Calu3 (cell line): ENCODE data around the gene ADTRP. TPM values are rescaled to one million over a fixed set of nuclear protein-coding genes. Genes with fewer than 3 reads are reported as not detected.
"Not testable (repeated sequence)": the region's sequence is repeated elsewhere in the genome, so short reads cannot be mapped to it uniquely, and the experiment has no call there.

Experiments used
- BruUV-seq: library from RNA; stranded (reverse); fragments of 400-500 nt; replicated peaks from 2 replicates; lab custom pipeline; 2021; lab: Mats Ljungman, UMichigan
- CTCF ChIA-PET: fragments of 300-600 bp; sonication (Branson Sonifier 250); formaldehyde crosslinking; loops from one replicate; lab custom pipeline; 2022; ENCODE audit warnings: antibody characterized with exemption; lab: Charles Lee
- DNase-seq: peaks from one replicate; pipeline ENCODE4 v3.0.0; 2022
- H3K27ac Mint-ChIP-seq: one replicate; pipeline ENCODE4 v1.8.0; 2022; ENCODE audit warnings: mixed read lengths; ENCODE audit not compliant: unreplicated experiment
- H3K27me3 Mint-ChIP-seq: one replicate; pipeline ENCODE4 v1.8.0; 2022; ENCODE audit warnings: mixed read lengths; ENCODE audit not compliant: unreplicated experiment
- H3K36me3 Mint-ChIP-seq: one replicate; pipeline ENCODE4 v1.8.0; 2022; ENCODE audit warnings: mild to moderate bottlenecking, moderate library complexity, mixed read lengths; ENCODE audit not compliant: insufficient read depth, unreplicated experiment
- H3K4me1 Mint-ChIP-seq: one replicate; pipeline ENCODE4 v1.8.0; 2022; ENCODE audit warnings: mild to moderate bottlenecking, low read depth, mixed read lengths; ENCODE audit not compliant: unreplicated experiment
- H3K4me3 Mint-ChIP-seq: one replicate; pipeline ENCODE4 v1.8.0; 2022; ENCODE audit warnings: mild to moderate bottlenecking, low read depth, moderate library complexity, mixed read lengths; ENCODE audit not compliant: unreplicated experiment
- H3K9me3 Mint-ChIP-seq: one replicate; pipeline ENCODE4 v1.8.0; 2022; ENCODE audit warnings: low read depth, mixed read lengths; ENCODE audit not compliant: unreplicated experiment
- intact Hi-C: fragments of 100-400 bp; cut with micrococcal nuclease; formaldehyde crosslinking; loops from one replicate; pipeline ENCODE4 v1.10.0; 2022; ENCODE audit not compliant: unreplicated experiment
- total RNA-seq: library from RNA; stranded (reverse); gene quantifications from 2 replicates; pipeline ENCODE4 v1.2.3, GENCODE V29; 2022
- TF ChIP-seq, protein P1 (sequence below): fragments of 200-600 bp; IDR thresholded peaks from one replicate; pipeline ENCODE4 v1.8.0; 2022; ENCODE audit warnings: antibody characterized with exemption; ENCODE audit not compliant: unreplicated experiment

ADTRP gene
- total RNA-seq, 1 experiment from 2014 or later: 0.54 TPM

DNA sequence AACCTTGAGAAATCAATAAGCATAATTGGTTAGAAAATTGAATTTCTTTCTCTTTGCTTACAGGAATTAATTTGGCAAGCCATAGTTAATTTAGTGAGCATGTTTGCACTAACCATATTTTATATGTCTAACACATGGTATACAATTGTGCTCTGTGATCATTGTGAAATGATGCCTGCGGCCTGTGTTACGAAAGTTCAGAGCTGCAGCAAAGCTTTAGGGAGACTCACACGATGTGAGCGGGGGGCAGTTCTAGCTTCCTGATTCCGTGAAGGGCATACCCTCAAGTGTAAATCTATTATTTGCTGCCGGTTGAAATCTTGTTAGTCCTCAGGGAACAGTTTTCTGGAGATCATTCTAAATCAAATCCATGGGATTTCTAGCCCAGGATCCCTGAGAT lies 25.5 kb upstream of the ADTRP start:
- intact Hi-C loops: no loop called here
- DNase-seq: no peak
- CTCF ChIA-PET: no interaction called here
- Mint-ChIP-seq H3K9me3 (no peaks in the 10 kb centered on the region), H3K4me1 (no peaks in the 10 kb centered on the region), H3K36me3 (no peaks in the 10 kb centered on the region), H3K4me3 (no peak overlapping the region), H3K27me3 (no peaks in the 10 kb centered on the region), H3K27ac (no peak overlapping the region)
- TF ChIP-seq, protein P1, sequence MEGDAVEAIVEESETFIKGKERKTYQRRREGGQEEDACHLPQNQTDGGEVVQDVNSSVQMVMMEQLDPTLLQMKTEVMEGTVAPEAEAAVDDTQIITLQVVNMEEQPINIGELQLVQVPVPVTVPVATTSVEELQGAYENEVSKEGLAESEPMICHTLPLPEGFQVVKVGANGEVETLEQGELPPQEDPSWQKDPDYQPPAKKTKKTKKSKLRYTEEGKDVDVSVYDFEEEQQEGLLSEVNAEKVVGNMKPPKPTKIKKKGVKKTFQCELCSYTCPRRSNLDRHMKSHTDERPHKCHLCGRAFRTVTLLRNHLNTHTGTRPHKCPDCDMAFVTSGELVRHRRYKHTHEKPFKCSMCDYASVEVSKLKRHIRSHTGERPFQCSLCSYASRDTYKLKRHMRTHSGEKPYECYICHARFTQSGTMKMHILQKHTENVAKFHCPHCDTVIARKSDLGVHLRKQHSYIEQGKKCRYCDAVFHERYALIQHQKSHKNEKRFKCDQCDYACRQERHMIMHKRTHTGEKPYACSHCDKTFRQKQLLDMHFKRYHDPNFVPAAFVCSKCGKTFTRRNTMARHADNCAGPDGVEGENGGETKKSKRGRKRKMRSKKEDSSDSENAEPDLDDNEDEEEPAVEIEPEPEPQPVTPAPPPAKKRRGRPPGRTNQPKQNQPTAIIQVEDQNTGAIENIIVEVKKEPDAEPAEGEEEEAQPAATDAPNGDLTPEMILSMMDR: no peak
- no TSS peak for BruUV-seq

DNA sequence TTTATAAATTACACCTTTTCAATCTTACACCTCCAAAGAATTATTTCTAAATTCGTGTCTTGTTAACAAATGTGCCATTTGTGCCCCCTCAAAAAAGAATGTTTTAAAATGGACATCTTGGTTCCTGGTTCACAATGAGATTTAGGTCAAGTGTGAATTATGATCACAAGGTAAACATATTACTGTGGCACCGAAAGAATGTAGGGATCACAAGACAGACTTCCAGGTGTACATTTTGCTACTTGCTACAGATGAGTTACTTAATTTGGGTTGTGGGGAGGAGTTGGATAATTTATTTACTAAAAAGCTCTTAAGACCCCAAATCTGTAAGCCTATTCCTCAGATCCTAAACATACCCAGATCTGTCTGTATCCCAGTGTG lies 25.0 kb upstream of the ADTRP start:
- Mint-ChIP-seq H3K4me3 (no peak overlapping the region), H3K27me3 (no peaks in the 10 kb centered on the region), H3K27ac (no peak overlapping the region), H3K9me3 (no peaks in the 10 kb centered on the region), H3K4me1 (no peaks in the 10 kb centered on the region), H3K36me3 (no peaks in the 10 kb centered on the region)
- TF ChIP-seq, protein P1: no peak
- BruUV-seq: no TSS peak
- intact Hi-C loops: no loop called here
- no peak for DNase-seq
- CTCF ChIA-PET: no interaction called here

DNA sequence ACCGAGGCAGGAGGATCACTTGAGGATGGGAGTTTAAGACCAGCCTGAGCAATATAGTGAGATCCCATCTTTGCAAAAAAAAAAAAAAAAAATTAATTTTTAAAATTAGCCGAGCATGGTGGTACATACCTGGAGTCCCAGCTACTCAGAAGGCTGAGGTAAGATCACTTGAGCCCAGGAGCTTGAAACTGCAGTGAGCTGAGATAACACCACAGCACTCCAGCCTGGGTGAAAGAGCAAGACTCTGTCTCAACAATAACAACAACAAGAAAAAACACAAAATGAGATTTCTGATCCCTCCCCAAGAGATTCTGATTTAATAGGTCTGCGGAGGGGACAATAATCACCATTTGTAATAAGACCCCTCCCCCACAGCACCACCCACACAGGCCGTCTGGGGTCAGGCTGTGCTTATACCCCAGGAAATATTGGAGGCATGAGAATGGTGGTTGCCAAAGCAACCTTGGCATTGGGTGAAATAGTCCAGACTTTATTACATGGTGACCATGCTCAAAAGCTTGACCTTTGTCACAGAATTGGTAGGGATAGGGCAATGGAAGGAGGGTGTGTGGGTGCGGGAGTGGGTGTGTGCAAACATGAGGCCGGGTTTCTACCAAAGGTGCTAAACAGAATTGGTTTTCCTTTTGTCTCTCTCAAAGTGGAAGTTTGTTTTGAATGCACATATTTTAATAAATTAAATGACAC lies 24.4 kb upstream of the ADTRP start:
- no peaks in the 10 kb centered on the region for H3K27me3 Mint-ChIP-seq
- H3K4me3 Mint-ChIP-seq: no peak overlapping the region
- no peak for DNase-seq
- no peak overlapping the region for H3K27ac Mint-ChIP-seq
- TF ChIP-seq, protein P1: no peak
- H3K4me1 Mint-ChIP-seq: no peaks in the 10 kb centered on the region
- no peaks in the 10 kb centered on the region for H3K9me3 Mint-ChIP-seq
- intact Hi-C loops: no loop called here
- no TSS peak for BruUV-seq
- no peaks in the 10 kb centered on the region for H3K36me3 Mint-ChIP-seq
- CTCF ChIA-PET: no interaction called here

DNA sequence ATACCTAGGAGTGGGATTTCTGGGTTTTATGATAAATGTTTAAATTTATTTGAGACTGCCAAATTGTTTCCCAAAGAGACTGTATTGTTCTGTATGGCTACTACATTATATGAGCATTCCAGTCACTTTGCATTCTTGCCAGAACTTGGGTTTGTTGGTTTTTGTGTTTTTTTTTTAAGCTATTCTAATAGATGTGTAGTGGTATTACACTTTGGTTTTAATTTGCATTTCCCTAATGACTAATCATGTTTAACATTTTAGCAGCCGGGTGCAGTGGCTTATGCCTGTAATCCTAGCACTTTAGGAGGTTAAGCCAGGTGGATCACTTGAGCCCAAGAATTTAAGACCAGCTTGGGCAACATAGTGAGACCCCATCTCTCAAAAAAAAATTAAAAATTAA lies 21.9 kb upstream of the ADTRP start:
- H3K4me3 Mint-ChIP-seq, H3K9me3 Mint-ChIP-seq, DNase-seq, BruUV-seq, H3K27ac Mint-ChIP-seq, H3K4me1 Mint-ChIP-seq, H3K36me3 Mint-ChIP-seq, H3K27me3 Mint-ChIP-seq, CTCF ChIA-PET, intact Hi-C loops: not testable (repeated sequence)

DNA sequence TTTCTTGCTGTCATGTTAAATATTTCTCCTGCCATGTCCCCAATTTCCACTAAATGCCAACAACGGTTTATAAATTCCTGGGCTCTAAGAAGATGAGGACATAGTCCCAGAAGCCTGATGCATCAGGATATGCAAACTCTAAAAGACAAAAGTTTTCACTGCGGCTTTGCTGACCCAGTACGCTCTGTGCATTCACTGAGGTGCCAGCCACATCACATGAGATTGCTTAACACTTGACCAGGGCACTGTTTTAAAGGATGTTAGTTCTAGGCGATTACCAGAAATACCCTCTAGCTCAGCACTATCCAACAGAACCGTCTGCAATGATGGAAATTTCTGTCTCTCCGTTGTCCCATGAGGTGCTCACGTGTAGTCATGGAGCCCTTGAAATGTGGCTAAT lies 19.9 kb upstream of the ADTRP start:
- intact Hi-C loops: no loop called here
- no peak for DNase-seq
- TF ChIP-seq, protein P1: no peak
- Mint-ChIP-seq H3K27me3 (no peaks in the 10 kb centered on the region), H3K9me3 (no peaks in the 10 kb centered on the region), H3K36me3 (no peaks in the 10 kb centered on the region), H3K4me3 (no peak overlapping the region), H3K27ac (no peak overlapping the region), H3K4me1 (no peaks in the 10 kb centered on the region)
- BruUV-seq: no TSS peak
- CTCF ChIA-PET: no interaction called here
